Thyroid gland (tissue), 4 donors: ENCODE results near the gene GPD1L.

Experiments used
- POLR2A ChIP-seq, 2 donors: fragments of 450-650 bp; IDR thresholded peaks; one replicate each; pipeline ENCODE4 v1.6.1; 2017; ENCODE audit warnings: antibody characterized with exemption in 2 of 2, mild to moderate bottlenecking in 2 of 2, moderate library complexity in 1 of 2
- TF ChIP-seq, protein P1 (sequence below), 6 experiments: fragments of 200-600 bp in 3 of 6; fragments of 450-650 bp in 3 of 6; sonication (generic) in 3 of 6; IDR thresholded peaks; one replicate each; pipeline ENCODE4 v1.5.1; 2016 to 2019; ENCODE audit warnings: antibody characterized with exemption in 6 of 6, mild to moderate bottlenecking in 2 of 6, inconsistent platforms in 1 of 6, moderate library complexity in 1 of 6

DNA sequence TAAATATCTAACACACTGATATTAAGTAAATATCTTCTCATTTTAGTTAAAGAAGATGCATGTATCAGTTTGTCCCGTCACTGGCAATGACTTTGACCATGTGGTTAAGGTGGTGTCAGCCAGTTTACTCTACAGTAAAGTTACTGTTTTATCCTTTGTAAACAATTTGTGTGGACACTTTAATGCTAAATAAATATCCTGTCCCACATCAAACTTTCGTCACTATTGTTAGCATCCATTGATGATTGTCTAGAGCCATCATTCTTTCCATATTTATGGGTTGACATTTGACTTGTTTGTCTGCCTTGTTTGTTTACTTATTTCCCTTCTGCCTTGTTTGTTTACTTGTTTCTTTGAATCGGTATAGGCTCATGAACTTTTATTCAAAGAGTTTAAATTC is 11.0 kb upstream of the GPD1L start:
- TF ChIP-seq, protein P1, sequence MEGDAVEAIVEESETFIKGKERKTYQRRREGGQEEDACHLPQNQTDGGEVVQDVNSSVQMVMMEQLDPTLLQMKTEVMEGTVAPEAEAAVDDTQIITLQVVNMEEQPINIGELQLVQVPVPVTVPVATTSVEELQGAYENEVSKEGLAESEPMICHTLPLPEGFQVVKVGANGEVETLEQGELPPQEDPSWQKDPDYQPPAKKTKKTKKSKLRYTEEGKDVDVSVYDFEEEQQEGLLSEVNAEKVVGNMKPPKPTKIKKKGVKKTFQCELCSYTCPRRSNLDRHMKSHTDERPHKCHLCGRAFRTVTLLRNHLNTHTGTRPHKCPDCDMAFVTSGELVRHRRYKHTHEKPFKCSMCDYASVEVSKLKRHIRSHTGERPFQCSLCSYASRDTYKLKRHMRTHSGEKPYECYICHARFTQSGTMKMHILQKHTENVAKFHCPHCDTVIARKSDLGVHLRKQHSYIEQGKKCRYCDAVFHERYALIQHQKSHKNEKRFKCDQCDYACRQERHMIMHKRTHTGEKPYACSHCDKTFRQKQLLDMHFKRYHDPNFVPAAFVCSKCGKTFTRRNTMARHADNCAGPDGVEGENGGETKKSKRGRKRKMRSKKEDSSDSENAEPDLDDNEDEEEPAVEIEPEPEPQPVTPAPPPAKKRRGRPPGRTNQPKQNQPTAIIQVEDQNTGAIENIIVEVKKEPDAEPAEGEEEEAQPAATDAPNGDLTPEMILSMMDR (IDR thresholded peaks at IDR 0.05): no peak
- no peak for TF ChIP-seq POLR2A (IDR thresholded peaks at IDR 0.05)
